Measurements from ENCODE around the gene TRAPPC5.

TRAPPC5 gene

GRCh38 chr19:7733376-7733775, 52.7 kb downstream of the TRAPPC5 start:
- no peak for DNase-seq

- no peak for DNase-seq
These were observed 53.9 kb downstream of the TRAPPC5 start for GRCh38 chr19:7734220-7735203.

- DNase-seq: no peak
These were observed 55.5 kb downstream of the TRAPPC5 start for GRCh38 chr19:7736148-7736547.

DNA sequence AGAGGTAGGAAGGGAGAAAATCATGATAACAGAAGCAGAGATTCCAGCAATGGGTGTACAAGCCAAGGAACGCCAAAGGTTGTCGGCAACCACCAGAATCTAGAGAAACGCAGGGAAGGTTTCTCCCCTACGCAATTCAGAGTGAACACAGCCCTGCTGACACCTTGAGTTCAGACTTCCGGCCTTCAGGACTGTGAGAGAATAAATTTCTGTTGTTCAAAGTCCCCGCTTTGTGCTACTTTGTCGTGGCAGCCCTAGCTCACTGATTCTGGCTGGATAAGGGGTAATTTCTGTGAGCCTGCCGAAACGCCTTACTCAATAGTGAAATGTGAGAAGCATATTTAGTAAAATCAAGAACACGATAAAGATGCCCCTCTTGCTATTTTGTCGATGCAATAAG, 56.6 kb downstream of the TRAPPC5 start:
- DNase-seq: no peak

Data from T-helper 2 cell (primary cell).